ENCODE measurements around the gene WIPI1.
"Not testable (repeated sequence)": the region's sequence is repeated elsewhere in the genome, so short reads cannot be mapped to it uniquely, and the experiment has no call there.

The WIPI1 gene

DNA sequence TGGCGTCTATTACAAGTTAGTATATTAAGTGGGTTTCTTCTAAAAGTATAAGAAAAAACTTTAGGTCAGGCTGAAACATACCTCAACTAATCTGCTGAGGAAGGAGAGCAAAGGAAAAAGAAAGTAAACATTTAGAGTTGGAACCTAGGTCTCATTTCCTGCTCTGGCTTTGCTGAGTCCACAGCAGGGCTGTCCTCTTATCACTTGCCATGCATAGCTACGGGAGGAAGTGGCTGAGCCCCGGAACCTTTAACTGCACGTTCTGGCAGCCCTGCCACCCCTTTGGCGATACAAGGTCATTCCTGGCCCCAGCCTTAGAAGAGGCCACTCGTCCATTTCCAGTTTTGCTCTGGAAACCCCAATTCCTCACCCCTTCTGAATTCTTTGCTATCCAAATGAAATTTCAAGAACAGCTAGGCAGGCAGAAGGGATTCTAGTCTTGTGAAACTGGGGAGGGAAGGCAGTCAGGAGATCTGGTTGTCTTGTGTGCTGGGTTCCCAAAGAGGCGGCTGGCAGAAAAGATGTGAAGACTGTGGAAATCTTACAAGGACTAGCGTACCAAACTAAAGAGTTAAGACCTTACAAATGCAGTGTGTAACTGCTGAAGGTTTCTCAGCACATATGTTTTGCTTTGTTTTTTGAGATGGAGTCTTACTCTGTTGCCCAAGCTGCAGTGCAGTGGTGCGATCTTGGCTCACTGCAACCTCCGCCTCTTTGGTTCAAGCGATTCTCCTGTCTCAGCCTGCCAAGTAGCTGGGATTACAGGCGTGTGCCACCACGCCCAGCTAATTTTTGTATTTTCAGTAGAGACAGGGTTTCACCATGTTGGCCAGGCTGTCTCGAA, 19.1 kb downstream of the WIPI1 start:
- no peak for DNase-seq

DNA sequence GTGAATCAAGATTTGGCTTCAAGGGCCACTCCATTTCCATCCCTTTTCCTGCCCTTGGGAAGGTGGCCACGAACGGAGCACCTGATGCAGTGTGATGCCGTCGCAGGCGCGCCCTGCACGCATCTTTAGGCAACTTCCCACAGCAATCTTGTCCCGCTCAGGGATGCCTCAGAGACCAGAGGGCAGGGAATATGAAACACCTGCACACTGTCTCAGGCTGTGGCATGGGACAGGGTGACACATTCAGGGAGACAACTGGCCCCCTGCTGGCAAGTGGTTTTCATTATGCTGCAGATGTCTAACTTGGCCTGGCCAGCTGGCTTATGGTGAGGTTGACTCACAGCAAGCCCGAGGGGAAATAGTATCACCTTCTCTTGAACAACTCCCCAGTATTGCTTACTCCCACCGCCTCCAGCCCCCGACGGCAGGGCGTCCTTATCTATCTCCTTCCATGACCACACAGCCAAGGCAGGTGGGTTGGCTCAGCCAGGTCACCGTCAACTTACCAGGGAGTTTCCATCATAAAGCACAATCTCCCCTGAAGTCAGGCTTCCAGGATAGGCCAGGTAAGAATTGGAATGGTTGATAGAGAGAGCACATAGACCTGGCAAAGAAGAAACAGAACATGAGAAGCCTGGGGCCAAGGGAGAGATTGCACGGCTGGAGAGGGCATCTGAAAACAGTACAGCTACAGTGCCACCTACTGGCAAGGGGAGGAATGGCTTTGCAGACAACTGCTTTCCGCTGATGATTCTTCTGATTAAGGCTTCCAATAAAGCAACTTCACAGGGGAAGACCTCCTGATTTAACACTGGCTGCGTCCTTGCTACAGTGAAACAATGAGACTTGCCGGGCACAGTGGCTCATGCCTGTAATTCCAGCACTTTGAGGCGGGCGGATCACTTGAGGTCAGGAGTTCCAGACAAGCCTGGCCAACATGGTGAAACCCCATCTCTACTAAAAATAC, 21.1 kb downstream of the WIPI1 start:
- peak; percentile 62 for DNase-seq

DNA sequence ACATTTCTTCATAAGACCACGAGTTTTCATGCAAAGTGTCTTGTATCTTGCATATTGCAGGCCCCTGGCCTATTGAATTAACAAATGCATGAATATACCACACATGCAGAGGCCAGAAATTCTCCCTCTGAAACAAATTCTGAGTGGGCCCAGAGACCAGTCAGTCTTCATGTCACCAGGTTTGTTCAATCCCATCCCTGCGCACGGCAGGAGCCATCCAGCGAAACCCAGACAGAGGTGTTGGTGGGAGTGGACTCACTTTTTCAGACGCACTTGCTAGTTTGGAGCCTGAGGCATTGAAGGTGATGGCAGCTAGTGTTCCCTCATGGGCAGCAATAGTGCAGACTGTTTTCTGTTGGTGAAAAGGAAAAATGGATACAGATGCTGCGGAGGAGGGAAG, 21.9 kb downstream of the WIPI1 start:
- DNase-seq = no peak

DNA sequence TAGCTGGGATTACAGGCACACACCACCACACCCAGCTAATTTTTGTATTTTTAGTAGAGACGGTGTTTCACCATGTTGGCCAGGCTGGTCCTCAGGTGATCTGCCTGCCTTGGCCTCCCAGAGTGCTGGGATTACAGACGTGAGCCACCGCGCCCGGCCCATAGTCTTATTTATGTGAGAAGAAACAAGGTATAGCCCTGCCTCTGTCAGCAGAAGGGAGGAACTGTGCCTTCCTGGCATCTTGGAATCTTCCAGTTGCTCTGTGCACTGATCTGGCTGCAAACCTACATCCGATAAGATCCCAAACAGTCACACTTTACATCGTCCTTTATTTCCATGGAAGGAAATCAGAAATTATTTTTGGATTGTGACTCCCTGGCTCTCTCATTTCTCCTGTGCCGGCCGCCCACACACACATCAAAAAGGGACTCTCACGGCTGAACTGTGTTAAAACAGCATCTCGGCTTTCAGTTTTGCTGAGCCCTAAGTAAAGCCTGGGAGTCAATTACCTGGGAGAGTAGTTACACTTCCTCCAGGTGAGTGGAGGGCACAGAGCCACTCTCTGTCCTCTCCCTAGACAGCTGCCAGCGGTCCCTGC, 23.3 kb downstream of the WIPI1 start:
- DNase-seq = no peak

DNA sequence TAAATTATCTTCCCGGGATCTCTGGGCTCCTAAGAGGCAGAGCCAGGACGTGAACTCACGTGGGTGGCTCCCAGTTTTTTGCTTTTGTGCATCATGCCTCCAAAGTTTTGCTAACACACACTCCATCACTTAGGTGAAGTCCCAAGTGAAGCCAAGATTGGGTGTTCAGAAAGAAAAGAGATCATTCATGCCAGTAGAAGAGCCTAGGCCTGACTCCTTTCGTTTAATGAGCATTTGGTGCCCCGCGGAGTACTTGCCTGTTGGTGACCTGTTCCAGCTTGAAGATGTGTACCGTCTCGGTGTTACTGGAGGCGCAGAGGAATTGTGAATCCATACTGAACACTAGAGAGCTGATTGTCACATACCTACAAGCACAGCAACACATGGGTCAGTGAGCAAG, 24.1 kb downstream of the WIPI1 start:
- no peak for DNase-seq

DNA sequence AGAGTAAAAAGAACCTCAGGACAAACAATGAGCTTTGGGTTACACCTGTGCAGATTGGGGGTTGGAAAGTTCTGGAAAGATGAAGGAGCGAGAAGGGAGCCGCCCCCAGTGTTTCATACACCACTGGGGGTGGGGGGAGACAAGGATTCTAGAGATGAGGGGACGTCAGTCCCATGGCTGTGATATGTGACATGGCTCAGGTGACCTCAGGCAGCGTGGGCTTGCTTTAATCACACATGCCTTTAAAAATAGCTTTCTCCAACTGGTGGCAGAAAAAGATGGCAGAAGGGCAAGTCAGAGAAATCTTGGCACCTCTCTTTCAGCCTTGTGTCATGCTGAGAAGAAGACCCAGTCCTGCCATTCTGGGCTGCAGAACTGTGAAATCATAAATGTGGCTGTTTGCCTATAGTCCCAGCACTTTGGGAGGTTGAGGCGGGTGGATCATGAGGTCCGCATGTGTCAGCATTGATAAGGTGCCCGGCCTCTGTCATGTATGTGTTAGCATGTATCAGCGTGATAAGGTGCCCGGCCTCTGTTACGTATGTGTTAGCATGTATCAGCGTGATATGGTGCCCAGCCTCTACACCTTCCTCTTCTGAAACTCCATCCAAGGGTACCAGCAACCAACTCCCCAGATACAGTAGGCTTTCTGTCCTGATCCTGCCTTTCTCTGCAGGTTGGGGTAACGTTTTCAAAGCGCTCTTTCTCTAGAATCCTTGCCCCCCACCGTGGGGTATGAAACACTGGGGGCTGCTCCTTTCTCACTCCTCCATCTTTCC, 25.0 kb downstream of the WIPI1 start:
- DNase-seq = no peak

DNA sequence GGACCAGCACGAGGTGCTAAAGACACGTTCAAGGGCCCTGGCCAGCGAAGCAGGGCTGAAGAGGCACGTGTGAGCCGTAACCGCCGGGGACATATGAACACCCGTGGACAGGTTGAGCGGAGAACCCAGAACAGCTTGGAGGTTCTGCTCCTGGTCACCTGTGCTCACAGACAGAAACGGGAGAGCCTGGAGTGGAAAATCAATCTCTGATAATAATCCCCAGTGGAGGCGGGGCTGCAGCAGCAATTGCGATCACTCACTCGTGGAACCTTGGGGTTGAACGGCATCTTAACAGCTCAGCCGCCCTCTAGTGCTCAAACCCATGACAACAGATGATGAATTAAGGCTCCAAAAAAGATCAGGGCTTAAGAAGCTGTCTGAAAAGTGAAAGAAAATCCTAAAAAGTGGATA, 25.6 kb downstream of the WIPI1 start:
- peak; percentile 6 for DNase-seq

DNA sequence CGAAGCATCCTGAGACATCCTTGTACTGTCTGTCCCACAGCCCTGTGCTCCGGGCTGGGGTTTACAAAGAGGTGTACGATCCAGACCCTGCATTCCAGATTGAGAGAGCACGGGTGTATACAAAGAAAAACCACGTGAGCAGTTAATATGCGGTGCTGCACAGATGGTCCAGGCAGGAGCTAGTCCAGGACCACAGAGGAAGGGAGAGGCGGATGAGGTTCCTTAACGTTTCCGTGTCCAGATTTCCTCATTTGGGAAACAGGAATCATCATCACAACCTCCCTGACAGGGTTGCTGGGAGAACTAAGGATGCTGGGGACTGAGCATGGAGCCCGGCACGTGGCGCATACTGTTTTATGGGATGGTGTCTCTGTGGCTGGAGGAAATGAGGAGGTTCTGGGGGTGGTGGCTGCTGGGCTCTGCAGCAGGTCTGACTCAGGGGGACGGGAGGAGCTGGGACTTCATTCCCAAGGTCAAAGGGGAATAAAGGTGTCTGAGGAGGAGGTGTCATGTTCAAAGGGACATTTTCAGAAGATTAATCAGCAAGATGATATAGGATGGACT, 26.2 kb downstream of the WIPI1 start:
- DNase-seq = no peak

DNA sequence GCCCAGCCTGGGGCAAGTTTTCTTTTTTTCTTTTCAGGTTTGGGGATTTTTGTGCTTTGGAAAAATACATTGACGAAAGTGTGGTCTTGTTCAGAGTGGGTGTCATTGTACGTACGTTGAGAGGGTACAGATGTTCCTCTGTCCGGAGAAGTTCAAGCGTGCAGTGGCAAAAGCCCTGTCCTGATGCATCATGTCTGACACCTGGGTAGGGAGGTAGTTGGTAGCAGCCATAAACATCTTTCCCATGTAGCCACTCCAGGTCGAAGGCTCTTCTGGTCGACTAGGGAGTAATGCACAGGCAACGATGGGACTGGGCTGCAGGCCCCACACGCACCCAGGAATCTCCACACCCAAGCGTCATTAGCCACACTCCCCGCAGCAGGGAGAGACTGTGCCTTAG, 27.4 kb downstream of the WIPI1 start:
- no peak for DNase-seq

- no peak for DNase-seq
Measured at GRCh38 chr17:68428498-68429172, 28.7 kb downstream of the WIPI1 start.

DNA sequence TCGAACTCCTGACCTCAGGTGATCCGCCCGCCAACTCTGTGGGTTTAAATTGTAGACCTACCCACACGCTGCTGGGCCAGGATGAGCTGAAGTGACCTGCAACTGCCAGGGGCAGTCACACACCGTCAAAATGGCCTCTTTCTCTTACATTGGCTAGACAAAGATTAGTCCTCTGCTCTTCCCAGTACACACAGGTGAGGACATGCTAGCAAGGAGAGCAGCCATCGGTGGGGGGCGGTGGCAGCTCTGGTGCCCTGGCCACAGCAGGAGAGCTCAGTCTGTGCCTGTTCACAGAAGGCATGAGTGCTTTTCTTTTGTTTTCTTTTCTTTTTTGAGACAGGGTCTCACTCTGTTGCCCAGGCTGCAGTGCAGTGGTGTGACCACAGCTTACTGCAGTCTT, 29.7 kb downstream of the WIPI1 start:
- no peak for DNase-seq

DNA sequence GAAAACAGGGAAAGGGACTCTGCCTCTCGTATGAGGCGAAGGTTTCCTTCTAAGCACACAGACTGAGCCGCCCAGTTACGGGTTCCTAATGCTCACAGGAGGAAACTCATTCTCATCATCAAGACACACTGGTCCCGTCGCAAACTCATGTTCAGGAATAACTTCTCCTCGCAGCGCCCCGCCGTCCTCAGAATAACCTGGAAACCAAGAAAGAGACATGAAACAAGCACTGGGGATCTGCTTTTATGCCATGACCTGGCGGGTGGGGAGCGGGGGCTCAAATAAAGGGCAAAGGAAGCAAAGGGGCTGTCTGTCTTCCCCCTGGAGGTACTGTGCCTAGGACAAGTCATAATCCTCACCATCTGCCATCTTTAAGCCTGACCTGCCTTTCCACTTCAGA, 31.3 kb downstream of the WIPI1 start:
- no peak for DNase-seq

GRCh38 chr17:68424861-68425260, 32.4 kb downstream of the WIPI1 start:
- no peak for DNase-seq

DNA sequence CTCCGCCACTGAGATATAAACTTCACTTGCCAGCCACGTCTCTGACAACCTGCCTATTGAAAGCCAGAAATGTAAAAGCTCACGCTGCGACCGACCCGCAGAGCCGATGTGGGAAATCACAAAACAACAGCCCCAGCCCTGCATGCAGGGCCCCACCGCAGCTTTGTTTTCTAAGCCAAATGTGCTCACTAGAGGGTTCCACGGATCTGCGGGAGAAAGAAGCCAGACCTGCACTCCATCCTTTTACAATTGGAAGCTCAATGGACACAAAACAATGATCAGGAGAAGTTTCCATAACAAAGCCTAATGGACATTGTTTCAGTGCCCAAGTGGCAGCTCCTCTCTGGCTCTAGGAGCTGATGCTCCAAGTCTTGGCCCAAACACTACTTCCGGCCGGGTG, 33.1 kb downstream of the WIPI1 start:
- no peak for DNase-seq

GRCh38 chr17:68423251-68423650, 34.0 kb downstream of the WIPI1 start:
- DNase-seq = no peak

- DNase-seq = no peak
Measured at GRCh38 chr17:68422821-68423220, 34.5 kb downstream of the WIPI1 start.

- no peak for DNase-seq
Measured at GRCh38 chr17:68421486-68421885, 35.8 kb downstream of the WIPI1 start.

DNA sequence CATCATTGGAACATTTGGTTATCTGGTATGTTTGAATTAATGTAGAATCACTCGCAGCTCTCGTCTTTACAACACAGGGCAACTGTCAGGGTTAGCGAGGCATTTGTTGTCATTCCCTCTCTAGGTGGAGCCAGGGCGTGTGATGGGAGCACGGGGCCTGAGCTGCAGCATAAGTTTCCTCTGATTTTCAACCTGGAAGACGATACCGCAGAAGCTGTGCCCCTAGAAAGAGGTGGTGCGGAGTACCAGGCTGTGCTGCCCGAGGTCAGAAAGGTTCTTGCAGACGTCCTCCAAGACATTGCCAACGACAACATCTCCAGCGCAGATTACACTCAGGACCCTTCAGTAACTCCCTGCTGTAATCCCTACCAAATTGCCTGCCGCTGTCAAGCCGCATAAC, 37.2 kb downstream of the WIPI1 start:
- DNase-seq = no peak

- DNase-seq = peak; percentile 56
Measured at GRCh38 chr17:68418876-68419275, 38.4 kb downstream of the WIPI1 start.

GRCh38 chr17:68417317-68417716, 40.0 kb downstream of the WIPI1 start:
- no peak for DNase-seq

DNA sequence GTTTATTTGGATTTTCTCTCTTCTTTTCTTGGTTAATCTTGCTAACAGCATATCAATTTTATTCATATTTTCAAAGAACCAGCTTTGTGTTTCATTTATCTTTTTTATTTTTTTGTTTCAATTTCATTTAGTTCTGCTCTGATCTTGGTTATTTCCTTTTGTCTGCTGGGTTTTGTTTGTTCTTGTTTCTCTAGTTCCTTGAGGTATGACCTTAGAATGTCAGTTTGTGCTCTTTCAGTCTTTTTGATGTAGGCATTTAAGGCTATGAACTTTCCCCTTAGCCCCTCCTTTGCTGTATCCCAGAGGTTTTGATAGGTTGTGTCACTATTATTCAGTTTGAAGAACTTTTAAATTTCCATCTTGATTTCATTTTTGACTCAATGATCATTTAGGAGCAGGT, 42.4 kb downstream of the WIPI1 start:
- not testable (repeated sequence) for DNase-seq
